Tibial artery (tissue), 4 donors: ENCODE results near the gene ZNF398.
A peak's percentile ranks its signal among the peaks of the same experiment; 100 is the strongest.

Experiments used
- DNase-seq, 2 donors: peaks; one replicate each; pipeline ENCODE4 v3.0.0-alpha.2; 2019
- H3K27ac ChIP-seq, 2 donors: fragments of 200-600 bp; sonication (generic) in 1 of 2; 1 replicate in 1 of 2; 2 replicates in 1 of 2; pipeline ENCODE4 v1.5.1; 2018 to 2019; ENCODE audit warnings: mild to moderate bottlenecking in 1 of 2
- H3K27me3 ChIP-seq, 2 donors: fragments of 200-600 bp; sonication (generic) in 1 of 2; one replicate each; pipeline versions ENCODE4 v1.5.1 to v1.6.0; 2016 to 2019
- H3K36me3 ChIP-seq, 3 donors: fragments of 200-600 bp; sonication (generic) in 2 of 3; one replicate each; pipeline ENCODE4 v1.5.1; 2016 to 2019; ENCODE audit warnings: mild to moderate bottlenecking in 2 of 3
- H3K4me1 ChIP-seq, 4 donors: fragments of 200-600 bp; sonication (generic) in 2 of 4; 1 replicate in 3 of 4; 2 replicates in 1 of 4; pipeline ENCODE4 v1.5.1; 2016 to 2019
- H3K4me3 ChIP-seq, 2 donors: fragments of 200-600 bp; sonication (generic) in 1 of 2; 1 replicate in 1 of 2; 2 replicates in 1 of 2; pipeline ENCODE4 v1.5.1; 2018 to 2019; ENCODE audit warnings: mild to moderate bottlenecking in 2 of 2
- H3K9me3 ChIP-seq, 3 donors: fragments of 200-600 bp; sonication (generic) in 1 of 3; one replicate each; pipeline ENCODE4 v1.5.1; 2016 to 2019
- intact Hi-C: fragments of 100-400 bp; cut with DNase I; formaldehyde crosslinking; loops from one replicate; pipeline ENCODE4 v1.15.0; 2023; ENCODE audit warnings: low total_unique reads
- TF ChIP-seq, protein P1 (sequence below), 2 experiments: fragments of 200-600 bp in 1 of 2; fragments of 450-650 bp in 1 of 2; IDR thresholded peaks; one replicate each; pipeline ENCODE4 v1.5.1; 2017 to 2019; ENCODE audit warnings: antibody characterized with exemption in 2 of 2, mild to moderate bottlenecking in 1 of 2, moderate library complexity in 1 of 2

The ZNF398 gene

DNA sequence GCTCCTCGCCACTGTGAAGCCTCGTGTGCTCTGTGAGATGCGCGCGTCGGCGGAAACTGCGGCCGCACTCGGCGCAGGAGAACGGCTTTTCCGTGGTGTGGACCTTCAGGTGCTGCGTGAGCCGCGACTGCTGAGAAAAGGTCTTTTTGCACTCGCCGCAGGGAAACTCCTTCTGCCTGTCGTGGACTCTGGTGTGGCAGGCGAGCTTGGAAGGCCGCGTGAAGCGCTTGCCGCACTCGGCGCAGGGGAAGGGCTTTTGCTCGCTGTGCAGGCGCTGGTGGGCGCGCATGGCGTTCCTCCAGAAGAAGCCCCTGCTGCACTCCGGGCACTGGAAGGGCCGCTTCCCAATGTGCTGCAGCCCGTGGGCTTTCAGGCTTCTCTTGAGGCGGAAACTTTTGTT lies 43.0 kb upstream of the ZNF398 start:
- intact Hi-C loops: no loop called here
- DNase-seq: peak in 1 of 2 donors; percentile 40
- Histone ChIP-seq H3K4me3 (no peak overlapping the region), H3K9me3 (no peaks in the 10 kb centered on the region), H3K27me3 (no peaks in the 10 kb centered on the region), H3K27ac (no peak overlapping the region), H3K36me3 (peaks cover 0 to 25% (median 9%) of the 10 kb centered on the region in 3 donors), H3K4me1 (no peaks in the 10 kb centered on the region)
- TF ChIP-seq, protein P1, sequence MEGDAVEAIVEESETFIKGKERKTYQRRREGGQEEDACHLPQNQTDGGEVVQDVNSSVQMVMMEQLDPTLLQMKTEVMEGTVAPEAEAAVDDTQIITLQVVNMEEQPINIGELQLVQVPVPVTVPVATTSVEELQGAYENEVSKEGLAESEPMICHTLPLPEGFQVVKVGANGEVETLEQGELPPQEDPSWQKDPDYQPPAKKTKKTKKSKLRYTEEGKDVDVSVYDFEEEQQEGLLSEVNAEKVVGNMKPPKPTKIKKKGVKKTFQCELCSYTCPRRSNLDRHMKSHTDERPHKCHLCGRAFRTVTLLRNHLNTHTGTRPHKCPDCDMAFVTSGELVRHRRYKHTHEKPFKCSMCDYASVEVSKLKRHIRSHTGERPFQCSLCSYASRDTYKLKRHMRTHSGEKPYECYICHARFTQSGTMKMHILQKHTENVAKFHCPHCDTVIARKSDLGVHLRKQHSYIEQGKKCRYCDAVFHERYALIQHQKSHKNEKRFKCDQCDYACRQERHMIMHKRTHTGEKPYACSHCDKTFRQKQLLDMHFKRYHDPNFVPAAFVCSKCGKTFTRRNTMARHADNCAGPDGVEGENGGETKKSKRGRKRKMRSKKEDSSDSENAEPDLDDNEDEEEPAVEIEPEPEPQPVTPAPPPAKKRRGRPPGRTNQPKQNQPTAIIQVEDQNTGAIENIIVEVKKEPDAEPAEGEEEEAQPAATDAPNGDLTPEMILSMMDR (IDR thresholded peaks at IDR 0.05): no peak

- intact Hi-C loops: no loop called here
Observed at GRCh38 chr7:149104749-149105148, 42.5 kb upstream of the ZNF398 start.

DNA sequence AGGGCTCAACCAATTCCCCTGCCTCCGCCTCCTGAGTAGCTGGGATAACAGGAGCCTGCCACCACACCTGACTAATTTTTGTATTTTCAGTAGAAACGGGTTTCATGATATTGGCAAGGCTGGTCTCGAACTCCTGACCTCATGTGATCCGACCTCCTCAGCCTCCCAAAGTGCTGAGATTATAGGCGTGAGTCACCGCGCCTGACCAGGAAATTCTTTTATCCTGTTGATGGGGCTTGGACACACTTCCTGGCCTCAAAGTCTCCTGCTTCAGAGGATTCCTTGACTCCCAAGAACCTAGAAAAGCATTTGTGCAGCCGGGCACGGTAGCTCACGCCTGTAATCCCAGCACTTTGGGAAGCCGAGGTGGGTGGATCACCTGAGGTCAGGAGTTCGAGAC lies 37.3 kb upstream of the ZNF398 start:
- Histone ChIP-seq H3K9me3 (no peaks in the 10 kb centered on the region), H3K4me3 (no peak overlapping the region), H3K27ac (no peak overlapping the region), H3K27me3 (no peaks in the 10 kb centered on the region), H3K36me3 (peaks cover 0 to 13% (median 0%) of the 10 kb centered on the region in 3 donors), H3K4me1 (no peaks in the 10 kb centered on the region)
- TF ChIP-seq, protein P1 (IDR thresholded peaks at IDR 0.05): no peak
- DNase-seq: no peak
- intact Hi-C loops: no loop called here

More at GRCh38 chr7:149104749-149105148, 42.5 kb upstream of the ZNF398 start:
- Histone ChIP-seq H3K27ac (no peak overlapping the region), H3K9me3 (no peaks in the 10 kb centered on the region), H3K4me3 (no peak overlapping the region), H3K27me3 (no peaks in the 10 kb centered on the region), H3K4me1 (no peaks in the 10 kb centered on the region), H3K36me3 (peaks cover 0 to 25% (median 9%) of the 10 kb centered on the region in 3 donors)
- TF ChIP-seq, protein P1 (IDR thresholded peaks at IDR 0.05): no peak
- peak in 1 of 2 donors; percentile 54 for DNase-seq

DNA sequence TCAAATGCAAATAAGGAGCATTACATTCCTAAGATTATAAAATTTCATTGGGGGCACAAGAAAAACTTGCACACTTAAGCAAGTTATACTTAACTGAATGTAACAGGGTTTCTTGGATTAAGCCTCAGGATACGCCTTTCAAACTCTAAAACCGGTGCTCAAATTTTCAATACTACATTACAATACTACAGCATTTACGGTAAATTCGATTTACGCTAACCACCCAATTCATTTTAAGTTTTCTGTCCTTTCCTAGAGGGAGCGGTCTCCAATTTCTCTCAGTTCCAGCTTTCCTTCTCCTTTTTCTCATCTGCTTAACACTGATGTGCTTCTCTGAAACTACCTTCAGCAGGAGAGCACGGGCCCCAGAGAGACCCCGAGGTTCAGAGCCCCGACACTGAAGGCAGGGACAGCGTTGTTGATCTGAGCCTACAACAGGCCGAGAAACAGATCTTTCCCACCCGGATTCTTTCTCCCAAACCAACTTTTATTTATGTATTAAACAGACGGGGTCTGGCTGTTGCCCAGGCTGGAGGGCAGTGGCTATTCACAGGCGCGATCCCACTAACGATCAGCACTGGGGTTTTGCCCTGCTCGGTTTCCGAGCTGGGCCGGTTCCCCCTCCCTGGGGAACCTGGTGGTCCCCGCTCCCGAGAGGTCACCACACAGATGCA lies 21.9 kb upstream of the ZNF398 start:
- Histone ChIP-seq H3K4me1 (peaks cover 0 to 16% (median 9%) of the 10 kb centered on the region in 4 donors), H3K4me3 (peak overlapping the region; percentile 75 to 83), H3K27me3 (no peaks in the 10 kb centered on the region), H3K9me3 (no peaks in the 10 kb centered on the region), H3K36me3 (peaks cover 0 to 2% (median under 1%) of the 10 kb centered on the region in 3 donors), H3K27ac (peak overlapping the region; percentile 98 to 99)
- TF ChIP-seq, protein P1 (IDR thresholded peaks at IDR 0.05): no peak
- intact Hi-C loops: loop anchor here (5.0 kb wide), 1 partner anchor 33 kb away; the partner anchor contains the start of gene ZNF786
- DNase-seq: no peak

GRCh38 chr7:149125863-149126661 lies 21.2 kb upstream of the ZNF398 start, which contains the start of gene ZNF425:
ZNF425 (minus strand) TSS chr7:149126324; CDS start chr7:149126213, 111 bp downstream.
- intact Hi-C loops: loop anchor here (2.0 to 5.0 kb wide), 2 partner anchors 21 to 34 kb away; partner anchors contain the start of genes ZNF398 and ZNF786
- TF ChIP-seq, protein P1 (IDR thresholded peaks at IDR 0.05): peak; percentile 96 to 98
- peak within 1 kb of the TSS; percentile 98 to 99 for H3K27ac ChIP-seq
- no peaks in the 10 kb centered on the region for H3K27me3 ChIP-seq
- DNase-seq: peak; percentile 87 to 96
- H3K4me3 ChIP-seq: peak within 1 kb of the TSS; percentile 75 to 83
- peaks cover 5 to 8% (median 6%) of the 10 kb centered on the region in 3 donors for H3K36me3 ChIP-seq
- H3K9me3 ChIP-seq: no peaks in the 10 kb centered on the region
- H3K4me1 ChIP-seq: peaks cover 0 to 16% (median 9%) of the 10 kb centered on the region in 4 donors
